Esophagus squamous epithelium (tissue), 5 donors: ENCODE results near the gene SEC14L6. TPM values are rescaled to one million over a fixed set of nuclear protein-coding genes. Genes with fewer than 3 reads are reported as not detected.
"Not testable (repeated sequence)": the region's sequence is repeated elsewhere in the genome, so short reads cannot be mapped to it uniquely, and the experiment has no call there.

Experiments used
- DNase-seq: peaks from one replicate; lab custom pipeline; 2025; lab: John Stamatoyannopoulos, UW
- H3K27ac ChIP-seq, 4 donors: fragments of 200-600 bp; sonication (generic); one replicate each; pipeline ENCODE4 v1.5.1; 2016 to 2019; ENCODE audit warnings: mild to moderate bottlenecking in 1 of 4
- H3K27me3 ChIP-seq, 4 donors: fragments of 200-600 bp; sonication (generic); 1 replicate in 3 of 4; 2 replicates in 1 of 4; pipeline versions ENCODE4 v1.5.1 to v1.6.0; 2017 to 2021; ENCODE audit warnings: antibody characterized with exemption in 1 of 4
- H3K36me3 ChIP-seq, 3 donors: fragments of 200-600 bp; sonication (generic); one replicate each; pipeline ENCODE4 v1.5.1; 2016 to 2019
- H3K4me1 ChIP-seq, 3 donors: fragments of 200-600 bp; sonication (generic); one replicate each; pipeline ENCODE4 v1.5.1; 2017 to 2019
- H3K4me3 ChIP-seq, 4 donors: fragments of 200-600 bp; sonication (generic); 1 replicate in 3 of 4; 2 replicates in 1 of 4; pipeline ENCODE4 v1.5.1; 2016 to 2019; ENCODE audit warnings: mild to moderate bottlenecking in 2 of 4, moderate library complexity in 1 of 4
- H3K9me3 ChIP-seq, 3 donors: fragments of 200-600 bp; sonication (generic); one replicate each; pipeline ENCODE4 v1.5.1; 2016 to 2019
- CTCF ChIP-seq, 6 experiments: fragments of 450-650 bp in 4 of 6; fragments of 200-600 bp in 2 of 6; sonication (generic) in 2 of 6; IDR thresholded peaks; one replicate each; pipeline ENCODE4 v1.5.1; 2016 to 2019; ENCODE audit warnings: antibody characterized with exemption in 6 of 6, mild to moderate bottlenecking in 4 of 6, moderate library complexity in 4 of 6
- POLR2A ChIP-seq, 4 donors: fragments of 450-650 bp; IDR thresholded peaks; one replicate each; pipeline ENCODE4 v1.6.1; 2017; ENCODE audit warnings: antibody characterized with exemption in 4 of 4, mild to moderate bottlenecking in 4 of 4, moderate library complexity in 3 of 4
- WGBS, 2 donors: methylation state at CpG; one replicate each; pipeline ENCODE4 v1.1.5; 2018; 5-methylcytosine and 5-hydroxymethylcytosine counted together
- intact Hi-C: fragments of 100-400 bp; cut with DNase I; formaldehyde crosslinking; loops from one replicate; pipeline ENCODE4 v1.15.0; 2022
- total RNA-seq, 4 donors: library from RNA; depleted of rRNA; stranded (reverse); fragments of >200 nt; gene quantifications; one replicate each; pipeline ENCODE4 v1.1.0, GENCODE V29; 2016
- donor health status: DM: yes; HTN: yes; CAD: no.

SEC14L6 gene
- total RNA-seq: under 1 TPM in 1 of 4 donors, not detected in 3; 0.19 TPM

GRCh38 chr22:30546616-30547015, at the start of gene SEC14L6:
Gene SEC14L6 (minus strand): TSS chr22:30546741. CDS start chr22:30546682, 59 bp downstream.
- Histone ChIP-seq H3K4me3 (no peak within 1 kb of the TSS), H3K36me3 (no peaks in the 10 kb centered on the region), H3K27ac (no peak within 1 kb of the TSS), H3K4me1 (peaks cover 3 to 12% (median 6%) of the 10 kb centered on the region in 3 donors), H3K27me3 (peaks cover 0 to 59% (median 3%) of the 10 kb centered on the region in 4 donors), H3K9me3 (no peaks in the 10 kb centered on the region)
- intact Hi-C loops: no loop called here
- no peak for DNase-seq
- 90 to 96% methylated on average over 2 to 7 of the region's 7 CpGs for WGBS, 2 donors
- TF ChIP-seq POLR2A (IDR thresholded peaks at IDR 0.05) (no peak), CTCF (IDR thresholded peaks at IDR 0.05) (no peak)

GRCh38 chr22:30596199-30596598, 49.7 kb upstream of the SEC14L6 start:
- no peaks in the 10 kb centered on the region for H3K9me3 ChIP-seq
- no peak for TF ChIP-seq POLR2A (IDR thresholded peaks at IDR 0.05)
- no peak for TF ChIP-seq CTCF (IDR thresholded peaks at IDR 0.05)
- peaks cover 0 to 9% (median 5%) of the 10 kb centered on the region in 3 donors for H3K4me1 ChIP-seq
- no peak for DNase-seq
- peaks cover 0 to 7% (median 0%) of the 10 kb centered on the region in 4 donors for H3K27me3 ChIP-seq
- intact Hi-C loops: no loop called here
- no peak overlapping the region for H3K4me3 ChIP-seq
- H3K36me3 ChIP-seq: no peaks in the 10 kb centered on the region
- no peak overlapping the region for H3K27ac ChIP-seq
- 41 to 57% methylated on average over 2 of the region's 2 CpGs for WGBS, 2 donors

GRCh38 chr22:30592360-30592713, 45.8 kb upstream of the SEC14L6 start:
- DNase-seq, H3K9me3 ChIP-seq, H3K27me3 ChIP-seq, intact Hi-C loops: not testable (repeated sequence)
- peaks cover 14 to 23% (median 20%) of the 10 kb centered on the region in 3 donors for H3K36me3 ChIP-seq
- peak overlapping the region in 2 of 4 donors; percentile 86 to 88 for H3K27ac ChIP-seq
- H3K4me3 ChIP-seq: peak overlapping the region; percentile 58 to 77 (median 69)
- H3K4me1 ChIP-seq: peaks cover 0 to 29% (median 19%) of the 10 kb centered on the region in 3 donors
- WGBS, 2 donors: 26 to 27% methylated on average over 15 to 17 of the region's 18 CpGs

GRCh38 chr22:30591588-30592359, 45.2 kb upstream of the SEC14L6 start, which contains the start of gene PES1:
Gene PES1 (minus strand): TSS chr22:30591910. CDS start chr22:30591833, 77 bp downstream.
- intact Hi-C loops: no loop called here
- peak within 1 kb of the TSS; percentile 79 to 88 (median 86) for H3K27ac ChIP-seq
- peaks cover 0 to 7% (median 0%) of the 10 kb centered on the region in 4 donors for H3K27me3 ChIP-seq
- peak; percentile 78 for DNase-seq
- peak within 1 kb of the TSS; percentile 58 to 77 (median 69) for H3K4me3 ChIP-seq
- TF ChIP-seq CTCF (IDR thresholded peaks at IDR 0.05) (no peak), POLR2A (IDR thresholded peaks at IDR 0.05) (peak in 1 of 4 donors; percentile 41)
- peaks cover 18 to 29% (median 24%) of the 10 kb centered on the region in 3 donors for H3K36me3 ChIP-seq
- H3K9me3 ChIP-seq: no peaks in the 10 kb centered on the region
- WGBS, 2 donors: 0 to 1% methylated on average over 22 to 31 of the region's 49 CpGs
- peaks cover 0 to 29% (median 19%) of the 10 kb centered on the region in 3 donors for H3K4me1 ChIP-seq

- Histone ChIP-seq H3K27me3 (peaks cover 0 to 7% (median 0%) of the 10 kb centered on the region in 4 donors), H3K27ac (peak overlapping the region; percentile 79 to 88 (median 86))
- WGBS, 2 donors: 3 to 4% methylated on average over 14 of the region's 14 CpGs
These were observed 44.6 kb upstream of the SEC14L6 start for GRCh38 chr22:30591191-30591587.

More at GRCh38 chr22:30591191-30591587, 44.6 kb upstream of the SEC14L6 start:
- Histone ChIP-seq H3K36me3 (peaks cover 24 to 34% (median 30%) of the 10 kb centered on the region in 3 donors), H3K9me3 (no peaks in the 10 kb centered on the region), H3K4me1 (peaks cover 0 to 29% (median 19%) of the 10 kb centered on the region in 3 donors), H3K4me3 (peak overlapping the region; percentile 58 to 77 (median 69))
- intact Hi-C loops: no loop called here
- no peak for DNase-seq
- TF ChIP-seq POLR2A (IDR thresholded peaks at IDR 0.05): no peak
- TF ChIP-seq CTCF (IDR thresholded peaks at IDR 0.05): no peak
